Chondrocyte (in vitro differentiated cells): Measurements from ENCODE around the gene TBC1D9. TPM values are rescaled to one million over a fixed set of nuclear protein-coding genes. Genes with fewer than 3 reads are reported as not detected.
A peak's percentile ranks its signal among the peaks of the same experiment; 100 is the strongest.

Experiments
- DNase-seq: peaks from one replicate; pipeline ENCODE4 v3.0.0; 2021; ENCODE audit warnings: mixed read lengths, low spot score
- H3K27ac Mint-ChIP-seq: one replicate; pipeline ENCODE4 v1.8.0; 2021; ENCODE audit warnings: mild to moderate bottlenecking, moderate library complexity, mixed read lengths; ENCODE audit not compliant: unreplicated experiment
- H3K27me3 Mint-ChIP-seq: 2 replicates; pipeline ENCODE4 v1.8.0; 2021; ENCODE audit warnings: low read depth, mixed read lengths
- H3K36me3 Mint-ChIP-seq: 2 replicates; pipeline ENCODE4 v1.8.0; 2021; ENCODE audit warnings: low read depth, mixed read lengths
- H3K4me1 Mint-ChIP-seq: 2 replicates; pipeline ENCODE4 v1.8.0; 2021; ENCODE audit warnings: low read depth, mild to moderate bottlenecking, mixed read lengths
- H3K4me3 Mint-ChIP-seq: one replicate; pipeline ENCODE4 v1.8.0; 2021; ENCODE audit warnings: mild to moderate bottlenecking, moderate library complexity, mixed read lengths; ENCODE audit not compliant: unreplicated experiment
- H3K9me3 Mint-ChIP-seq: 2 replicates; pipeline ENCODE4 v1.8.0; 2021; ENCODE audit warnings: low read depth, mixed read lengths
- total RNA-seq: library from RNA; stranded (reverse); gene quantifications from 3 replicates; pipeline ENCODE4 v1.2.1, GENCODE V29; 2021
- TF ChIP-seq, protein P1 (sequence below): fragments of 200-600 bp; sonication (generic); IDR thresholded peaks from 2 replicates; pipeline ENCODE4 v1.5.0; 2021; ENCODE audit warnings: antibody characterized with exemption, mild to moderate bottlenecking, moderate library complexity

The TBC1D9 gene
- total RNA-seq, 1 donor from 2014 or later, result 40.5 TPM

DNA sequence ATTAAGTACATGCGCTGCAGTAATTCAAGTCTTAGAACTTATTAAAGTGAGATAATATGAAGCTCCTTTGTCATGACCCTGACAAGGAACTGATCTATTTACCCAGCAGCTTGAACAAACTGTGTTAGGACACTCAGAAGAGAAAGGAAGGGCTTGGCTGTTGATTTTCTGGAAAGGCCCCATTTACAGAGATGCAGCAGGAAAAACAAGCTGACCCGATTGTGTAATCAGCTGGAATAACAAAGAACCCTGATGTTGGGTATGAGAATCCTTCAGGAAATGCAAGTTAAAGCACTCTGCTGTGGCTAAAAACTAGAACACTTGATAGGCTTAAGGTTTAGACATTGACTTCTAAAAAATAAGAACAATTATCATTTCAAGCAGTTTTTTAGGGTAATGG, 64.8 kb downstream of the TBC1D9 start:
- TF ChIP-seq, protein P1, sequence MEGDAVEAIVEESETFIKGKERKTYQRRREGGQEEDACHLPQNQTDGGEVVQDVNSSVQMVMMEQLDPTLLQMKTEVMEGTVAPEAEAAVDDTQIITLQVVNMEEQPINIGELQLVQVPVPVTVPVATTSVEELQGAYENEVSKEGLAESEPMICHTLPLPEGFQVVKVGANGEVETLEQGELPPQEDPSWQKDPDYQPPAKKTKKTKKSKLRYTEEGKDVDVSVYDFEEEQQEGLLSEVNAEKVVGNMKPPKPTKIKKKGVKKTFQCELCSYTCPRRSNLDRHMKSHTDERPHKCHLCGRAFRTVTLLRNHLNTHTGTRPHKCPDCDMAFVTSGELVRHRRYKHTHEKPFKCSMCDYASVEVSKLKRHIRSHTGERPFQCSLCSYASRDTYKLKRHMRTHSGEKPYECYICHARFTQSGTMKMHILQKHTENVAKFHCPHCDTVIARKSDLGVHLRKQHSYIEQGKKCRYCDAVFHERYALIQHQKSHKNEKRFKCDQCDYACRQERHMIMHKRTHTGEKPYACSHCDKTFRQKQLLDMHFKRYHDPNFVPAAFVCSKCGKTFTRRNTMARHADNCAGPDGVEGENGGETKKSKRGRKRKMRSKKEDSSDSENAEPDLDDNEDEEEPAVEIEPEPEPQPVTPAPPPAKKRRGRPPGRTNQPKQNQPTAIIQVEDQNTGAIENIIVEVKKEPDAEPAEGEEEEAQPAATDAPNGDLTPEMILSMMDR, result no peak
- DNase-seq, result no peak
- Mint-ChIP-seq H3K27ac (no peak overlapping the region), H3K36me3 (no peaks in the 10 kb centered on the region), H3K27me3 (no peaks in the 10 kb centered on the region), H3K4me1 (peaks cover 43% of the 10 kb centered on the region), H3K4me3 (no peak overlapping the region), H3K9me3 (no peaks in the 10 kb centered on the region)

DNA sequence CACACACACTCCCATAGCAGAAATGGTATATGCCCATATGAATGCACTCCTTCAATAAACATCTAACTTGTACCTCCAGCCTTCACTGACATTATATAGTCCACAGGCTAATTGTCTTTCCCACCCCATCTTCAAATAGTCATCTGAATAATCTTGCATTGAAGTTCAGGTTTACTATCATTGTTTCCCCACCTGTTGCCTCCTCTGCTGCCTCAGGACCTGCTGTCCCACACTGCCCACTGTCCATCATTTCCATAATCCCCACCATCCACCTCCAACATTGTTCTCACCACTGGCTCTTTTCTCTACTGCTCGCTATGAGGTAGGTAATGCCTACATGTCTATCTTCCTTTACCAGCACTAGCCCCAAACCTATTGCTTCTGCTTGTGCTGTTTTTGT, 66.1 kb downstream of the TBC1D9 start:
- no peak overlapping the region for H3K27ac Mint-ChIP-seq
- DNase-seq, result no peak
- H3K27me3 Mint-ChIP-seq, result no peaks in the 10 kb centered on the region
- peaks cover 43% of the 10 kb centered on the region for H3K4me1 Mint-ChIP-seq
- TF ChIP-seq, protein P1, result no peak
- H3K4me3 Mint-ChIP-seq, result no peak overlapping the region
- no peaks in the 10 kb centered on the region for H3K36me3 Mint-ChIP-seq
- no peaks in the 10 kb centered on the region for H3K9me3 Mint-ChIP-seq

DNA sequence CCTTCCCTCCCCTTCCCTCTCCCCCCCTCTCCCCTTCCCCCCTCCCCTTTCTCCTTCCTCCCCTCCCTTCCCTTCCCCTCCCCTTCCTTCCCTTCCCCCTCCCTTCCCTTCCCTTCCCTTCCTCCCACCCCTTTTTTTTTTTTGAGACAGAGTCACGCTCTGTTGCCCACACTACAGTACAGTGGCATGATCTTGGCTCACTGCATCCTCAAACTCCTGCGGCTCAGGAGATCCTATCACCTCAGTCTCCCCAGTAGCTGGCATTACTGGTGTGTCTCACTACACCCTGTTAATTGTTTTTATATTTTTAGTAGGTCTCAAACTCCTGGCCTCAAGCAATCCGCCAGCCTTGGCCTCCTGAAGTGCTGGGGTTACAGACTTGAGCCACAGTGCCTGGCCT, 66.6 kb downstream of the TBC1D9 start:
- no peak overlapping the region for H3K27ac Mint-ChIP-seq
- H3K9me3 Mint-ChIP-seq, result no peaks in the 10 kb centered on the region
- no peak overlapping the region for H3K4me3 Mint-ChIP-seq
- H3K36me3 Mint-ChIP-seq, result peaks cover 3% of the 10 kb centered on the region
- no peak for DNase-seq
- H3K27me3 Mint-ChIP-seq, result no peaks in the 10 kb centered on the region
- H3K4me1 Mint-ChIP-seq, result peaks cover 43% of the 10 kb centered on the region
- TF ChIP-seq, protein P1, result no peak

DNA sequence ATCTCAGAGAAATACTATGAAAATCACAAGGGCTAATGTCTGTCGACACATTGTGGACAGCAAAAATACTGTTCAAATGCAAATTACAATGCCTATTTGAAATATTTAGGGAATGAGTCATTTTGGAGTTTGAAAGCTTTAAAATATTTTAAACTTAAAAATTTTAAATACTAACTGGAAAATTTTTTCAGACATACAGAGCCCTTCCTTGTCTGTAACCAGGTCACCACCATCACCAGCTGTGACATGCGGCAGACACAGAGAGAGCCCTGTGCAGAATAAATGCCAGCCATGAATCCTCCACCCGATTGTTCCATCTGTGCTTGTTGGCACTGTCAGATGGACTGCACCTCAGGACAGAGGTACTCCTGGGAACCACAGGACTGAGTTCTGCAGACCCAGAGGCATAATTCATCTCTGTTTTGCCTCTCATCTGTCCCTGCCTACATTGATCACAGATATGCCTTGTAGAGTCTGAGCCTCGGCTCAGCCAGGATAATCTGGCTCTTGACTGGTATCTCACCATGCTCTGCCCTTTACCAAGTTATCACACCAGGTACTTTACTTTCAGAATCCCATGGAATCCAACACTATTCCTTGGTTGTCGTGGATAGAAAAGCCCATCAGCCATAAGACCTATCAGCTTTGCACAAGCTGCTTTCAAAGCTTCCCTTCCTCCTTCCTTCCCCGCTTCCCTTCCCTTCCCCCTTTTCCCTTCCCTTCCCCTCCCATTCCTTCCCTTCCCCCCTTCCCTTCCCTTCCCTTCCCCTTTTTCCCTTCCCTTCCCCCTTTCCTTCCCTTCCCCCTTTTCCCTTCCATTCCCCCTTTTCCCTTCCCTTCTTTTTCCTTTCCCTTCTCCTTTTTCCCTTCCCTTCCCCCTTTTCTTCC, 67.2 kb downstream of the TBC1D9 start:
- DNase-seq, result no peak
- no peaks in the 10 kb centered on the region for H3K27me3 Mint-ChIP-seq
- H3K9me3 Mint-ChIP-seq, result no peaks in the 10 kb centered on the region
- no peak overlapping the region for H3K4me3 Mint-ChIP-seq
- H3K36me3 Mint-ChIP-seq, result peaks cover 3% of the 10 kb centered on the region
- TF ChIP-seq, protein P1, result no peak
- H3K27ac Mint-ChIP-seq, result peak overlapping the region; percentile 63
- H3K4me1 Mint-ChIP-seq, result peaks cover 43% of the 10 kb centered on the region

DNA sequence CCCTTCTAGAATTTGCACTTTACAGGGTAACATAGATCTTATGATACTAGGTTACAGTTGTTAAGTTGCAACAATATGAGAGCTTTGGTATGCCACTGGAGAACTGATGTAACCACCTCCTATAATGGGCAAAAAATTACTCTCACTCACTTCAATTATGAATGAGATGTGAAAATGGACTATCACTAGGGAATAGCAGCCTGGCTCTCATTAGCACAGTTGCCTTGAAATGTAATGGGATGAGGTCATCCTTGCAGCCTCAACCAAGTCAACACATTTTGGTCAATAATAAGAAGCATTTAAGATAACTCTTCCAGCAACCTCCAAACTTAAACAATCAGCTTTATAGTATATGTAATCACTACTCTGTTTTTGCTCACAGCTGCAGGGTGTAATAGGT, 69.4 kb downstream of the TBC1D9 start:
- Mint-ChIP-seq H3K27me3 (no peaks in the 10 kb centered on the region), H3K36me3 (peaks cover 3% of the 10 kb centered on the region), H3K27ac (peak overlapping the region; percentile 4), H3K4me1 (peaks cover 32% of the 10 kb centered on the region), H3K4me3 (no peak overlapping the region), H3K9me3 (no peaks in the 10 kb centered on the region)
- DNase-seq, result no peak
- TF ChIP-seq, protein P1, result no peak
